ENCODE measurements around the gene LHPP. TPM values are rescaled to one million over a fixed set of nuclear protein-coding genes. Genes with fewer than 3 reads are reported as not detected.

The LHPP gene
- total RNA-seq, 1 experiment from 2014 or later = 6.6 TPM

DNA sequence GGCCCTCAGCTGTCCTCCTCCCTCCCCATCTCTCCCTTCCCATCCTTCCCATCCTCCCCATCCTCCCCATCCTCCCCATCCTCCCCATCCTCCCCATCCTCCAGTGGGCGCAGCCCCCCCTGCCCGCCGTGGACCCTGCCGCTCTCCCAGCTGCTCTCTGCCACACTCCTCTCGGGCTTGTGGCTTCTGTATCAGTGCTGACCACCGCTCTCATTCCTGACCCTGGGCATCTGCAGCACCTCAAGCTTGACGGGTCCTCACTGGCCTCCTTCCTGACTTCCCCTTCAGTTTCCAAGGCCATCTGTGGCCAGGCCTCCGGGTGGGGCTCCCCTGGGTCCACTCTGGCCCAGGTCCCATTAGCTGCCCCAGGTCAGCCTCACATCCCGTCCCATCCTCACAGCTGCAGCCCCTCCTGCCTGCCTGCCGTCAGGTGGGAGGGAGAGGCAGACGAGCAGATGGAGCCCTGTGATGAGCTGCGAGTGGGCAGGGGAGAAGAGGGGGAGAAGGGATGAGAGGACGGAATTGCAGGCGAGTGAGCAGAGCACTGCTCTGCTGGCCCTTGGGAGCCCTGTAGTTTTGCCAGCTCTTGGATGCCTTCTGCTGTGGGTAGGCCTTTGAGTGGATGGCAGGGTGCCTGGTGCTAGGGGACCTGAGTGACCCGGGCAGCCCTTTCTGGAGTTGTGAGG, 35.7 kb downstream of the LHPP start:
- intact Hi-C loops (cut with micrococcal nuclease) = no loop called here
- TF ChIP-seq, protein P1, sequence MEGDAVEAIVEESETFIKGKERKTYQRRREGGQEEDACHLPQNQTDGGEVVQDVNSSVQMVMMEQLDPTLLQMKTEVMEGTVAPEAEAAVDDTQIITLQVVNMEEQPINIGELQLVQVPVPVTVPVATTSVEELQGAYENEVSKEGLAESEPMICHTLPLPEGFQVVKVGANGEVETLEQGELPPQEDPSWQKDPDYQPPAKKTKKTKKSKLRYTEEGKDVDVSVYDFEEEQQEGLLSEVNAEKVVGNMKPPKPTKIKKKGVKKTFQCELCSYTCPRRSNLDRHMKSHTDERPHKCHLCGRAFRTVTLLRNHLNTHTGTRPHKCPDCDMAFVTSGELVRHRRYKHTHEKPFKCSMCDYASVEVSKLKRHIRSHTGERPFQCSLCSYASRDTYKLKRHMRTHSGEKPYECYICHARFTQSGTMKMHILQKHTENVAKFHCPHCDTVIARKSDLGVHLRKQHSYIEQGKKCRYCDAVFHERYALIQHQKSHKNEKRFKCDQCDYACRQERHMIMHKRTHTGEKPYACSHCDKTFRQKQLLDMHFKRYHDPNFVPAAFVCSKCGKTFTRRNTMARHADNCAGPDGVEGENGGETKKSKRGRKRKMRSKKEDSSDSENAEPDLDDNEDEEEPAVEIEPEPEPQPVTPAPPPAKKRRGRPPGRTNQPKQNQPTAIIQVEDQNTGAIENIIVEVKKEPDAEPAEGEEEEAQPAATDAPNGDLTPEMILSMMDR (conservative IDR thresholded peaks at IDR 0.05; ENCODE audit: low read depth, low read length) = no peak
- no peak for TF ChIP-seq EZH2phosphoT487 (IDR thresholded peaks at IDR 0.05; ENCODE audit: borderline replicate concordance, low read length)
- TF ChIP-seq EZH2 (IDR thresholded peaks at IDR 0.05; ENCODE audit: low read length, unreplicated experiment) = no peak
- no peaks in the 10 kb centered on the region for H3K9me3 ChIP-seq (ENCODE audit: low read length)
- no peaks in the 10 kb centered on the region for H4K20me1 ChIP-seq (ENCODE audit: low read length)
- BruUV-seq (replicated peaks) = no TSS peak
- ChIA-PET CTCF (no interaction called here), POLR2A (ENCODE audit: unreplicated experiment) (no interaction called here)
- H3K36me3 ChIP-seq (ENCODE audit: low read depth, low read length) = 0 out of 2 replicates have a peak, but pooled peaks cover 3% of the 10 kb centered on the region
- H3K4me1 ChIP-seq (ENCODE audit: insufficient read depth, low read length) = no peaks in the 10 kb centered on the region
- ATAC-seq = no peak
- H3K9ac ChIP-seq (ENCODE audit: low read length) = no peak overlapping the region
- no peaks in the 10 kb centered on the region for H3K79me2 ChIP-seq (ENCODE audit: low read length)
- DNase-seq = no peak
- no peak overlapping the region for H3K27ac ChIP-seq (ENCODE audit: low read length)
- no peak overlapping the region for H3K4me2 ChIP-seq (ENCODE audit: low read length)
- H3K27me3 ChIP-seq (ENCODE audit: low read length) = no peaks in the 10 kb centered on the region
- H3K4me3 ChIP-seq (ENCODE audit: low read length) = no peak overlapping the region
- no peaks in the 10 kb centered on the region for H3F3A ChIP-seq (ENCODE audit: low read length, unreplicated experiment)
- no peaks in the 10 kb centered on the region for H3K9me2 ChIP-seq (replicated peaks; ENCODE audit: low read length)
- H2AFZ ChIP-seq (ENCODE audit: low read length) = no peak overlapping the region

DNA sequence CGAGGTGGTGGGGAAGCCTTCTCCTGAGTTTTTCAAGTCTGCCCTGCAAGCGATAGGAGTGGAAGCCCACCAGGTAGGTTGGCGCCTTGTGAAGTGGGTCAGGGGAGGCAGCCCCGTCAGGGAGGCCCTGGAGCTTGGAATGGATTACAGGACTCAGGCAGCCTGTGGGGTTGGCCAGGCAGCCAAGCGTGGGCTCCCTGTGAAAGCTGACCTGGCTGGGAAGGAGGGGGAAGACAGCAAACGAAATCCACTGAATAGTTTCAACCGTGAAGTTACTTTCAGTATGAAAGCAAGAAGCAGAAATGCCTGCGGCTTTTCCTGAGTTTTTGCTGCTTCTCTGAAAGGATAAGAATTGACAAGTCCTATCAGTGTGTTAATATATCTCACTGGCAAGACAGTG, 36.4 kb downstream of the LHPP start:
- TF ChIP-seq, protein P1 (conservative IDR thresholded peaks at IDR 0.05; ENCODE audit: low read depth, low read length) = no peak
- TF ChIP-seq EZH2 (IDR thresholded peaks at IDR 0.05; ENCODE audit: low read length, unreplicated experiment) (no peak), EZH2phosphoT487 (IDR thresholded peaks at IDR 0.05; ENCODE audit: borderline replicate concordance, low read length) (no peak)
- ATAC-seq (no peak), DNase-seq (no peak)
- H3K27ac ChIP-seq (ENCODE audit: low read length) = no peak overlapping the region
- H3K36me3 ChIP-seq (ENCODE audit: low read depth, low read length) = 0 out of 2 replicates have a peak, but pooled peaks cover 3% of the 10 kb centered on the region
- no peaks in the 10 kb centered on the region for H3F3A ChIP-seq (ENCODE audit: low read length, unreplicated experiment)
- no peaks in the 10 kb centered on the region for H3K9me3 ChIP-seq (ENCODE audit: low read length)
- H3K4me2 ChIP-seq (ENCODE audit: low read length) = no peak overlapping the region
- H3K27me3 ChIP-seq (ENCODE audit: low read length) = no peaks in the 10 kb centered on the region
- H3K9me2 ChIP-seq (replicated peaks; ENCODE audit: low read length) = no peaks in the 10 kb centered on the region
- no peaks in the 10 kb centered on the region for H4K20me1 ChIP-seq (ENCODE audit: low read length)
- POLR2A ChIA-PET (ENCODE audit: unreplicated experiment) = no interaction called here
- H3K4me1 ChIP-seq (ENCODE audit: insufficient read depth, low read length) = no peaks in the 10 kb centered on the region
- no peak overlapping the region for H2AFZ ChIP-seq (ENCODE audit: low read length)
- intact Hi-C loops (cut with micrococcal nuclease) = no loop called here
- no peak overlapping the region for H3K4me3 ChIP-seq (ENCODE audit: low read length)
- no peak overlapping the region for H3K9ac ChIP-seq (ENCODE audit: low read length)
- BruUV-seq (replicated peaks) = no TSS peak
- no peaks in the 10 kb centered on the region for H3K79me2 ChIP-seq (ENCODE audit: low read length)
- CTCF ChIA-PET = no interaction called here

DNA sequence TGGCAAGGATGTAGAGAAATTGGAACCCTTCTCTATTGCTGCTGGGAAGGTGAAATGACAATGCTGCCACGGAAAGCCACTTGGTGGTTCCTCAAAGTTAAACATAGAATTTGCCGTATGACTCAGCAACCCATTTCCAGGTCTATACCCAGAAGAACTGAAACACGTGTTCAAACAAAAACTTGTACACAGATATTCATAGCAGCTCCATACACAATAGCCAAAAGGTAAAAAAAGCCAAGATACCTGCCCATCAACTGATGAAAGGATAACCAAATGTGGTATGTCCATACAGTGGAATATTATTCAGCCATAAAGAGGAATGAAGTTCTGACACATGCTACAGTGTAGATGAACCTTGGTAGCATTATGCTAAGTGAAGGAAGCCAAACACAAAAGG, 39.1 kb downstream of the LHPP start:
- POLR2A ChIA-PET (ENCODE audit: unreplicated experiment) = no interaction called here

More for the DNA sequence above, 39.1 kb downstream of the LHPP start:
- no peak for TF ChIP-seq EZH2 (IDR thresholded peaks at IDR 0.05; ENCODE audit: low read length, unreplicated experiment)
- TF ChIP-seq EZH2phosphoT487 (IDR thresholded peaks at IDR 0.05; ENCODE audit: borderline replicate concordance, low read length) = no peak
- TF ChIP-seq, protein P1 (conservative IDR thresholded peaks at IDR 0.05; ENCODE audit: low read depth, low read length) = no peak
- no peak for DNase-seq
- no peak overlapping the region for H3K27ac ChIP-seq (ENCODE audit: low read length)
- no peak overlapping the region for H3K9ac ChIP-seq (ENCODE audit: low read length)
- no peaks in the 10 kb centered on the region for H3K9me2 ChIP-seq (replicated peaks; ENCODE audit: low read length)
- H3K4me1 ChIP-seq (ENCODE audit: insufficient read depth, low read length) = no peaks in the 10 kb centered on the region
- H2AFZ ChIP-seq (ENCODE audit: low read length) = no peak overlapping the region
- H3K4me3 ChIP-seq (ENCODE audit: low read length) = no peak overlapping the region
- H3F3A ChIP-seq (ENCODE audit: low read length, unreplicated experiment) = no peaks in the 10 kb centered on the region
- H3K9me3 ChIP-seq (ENCODE audit: low read length) = no peaks in the 10 kb centered on the region
- BruUV-seq (replicated peaks) = no TSS peak
- H3K27me3 ChIP-seq (ENCODE audit: low read length) = no peaks in the 10 kb centered on the region
- H3K36me3 ChIP-seq (ENCODE audit: low read depth, low read length) = 0 out of 2 replicates have a peak, but pooled peaks cover 3% of the 10 kb centered on the region
- CTCF ChIA-PET = no interaction called here
- no peaks in the 10 kb centered on the region for H3K79me2 ChIP-seq (ENCODE audit: low read length)
- intact Hi-C loops (cut with micrococcal nuclease) = no loop called here
- no peak for ATAC-seq
- no peaks in the 10 kb centered on the region for H4K20me1 ChIP-seq (ENCODE audit: low read length)
- no peak overlapping the region for H3K4me2 ChIP-seq (ENCODE audit: low read length)
